OCI-LY7 (cell line): ENCODE data around the gene TNFRSF11A.

ENCODE experiments used
- EZH2phosphoT487 ChIP-seq: fragments of 200-600 bp; sonication (generic); IDR thresholded peaks from 2 replicates; pipeline ENCODE4 v1.6.1; 2018; ENCODE audit warnings: low read depth, borderline replicate concordance, mild to moderate bottlenecking, mixed run types, antibody characterized with exemption, low read length, moderate library complexity, mixed read lengths
- TF ChIP-seq, protein P1 (sequence below): fragments of 200-600 bp; sonication (generic); conservative IDR thresholded peaks from 2 replicates; pipeline ENCODE4 v1.5.1; 2014; ENCODE audit warnings: mild to moderate bottlenecking, antibody characterized with exemption, low read length, moderate library complexity, mixed read lengths

DNA sequence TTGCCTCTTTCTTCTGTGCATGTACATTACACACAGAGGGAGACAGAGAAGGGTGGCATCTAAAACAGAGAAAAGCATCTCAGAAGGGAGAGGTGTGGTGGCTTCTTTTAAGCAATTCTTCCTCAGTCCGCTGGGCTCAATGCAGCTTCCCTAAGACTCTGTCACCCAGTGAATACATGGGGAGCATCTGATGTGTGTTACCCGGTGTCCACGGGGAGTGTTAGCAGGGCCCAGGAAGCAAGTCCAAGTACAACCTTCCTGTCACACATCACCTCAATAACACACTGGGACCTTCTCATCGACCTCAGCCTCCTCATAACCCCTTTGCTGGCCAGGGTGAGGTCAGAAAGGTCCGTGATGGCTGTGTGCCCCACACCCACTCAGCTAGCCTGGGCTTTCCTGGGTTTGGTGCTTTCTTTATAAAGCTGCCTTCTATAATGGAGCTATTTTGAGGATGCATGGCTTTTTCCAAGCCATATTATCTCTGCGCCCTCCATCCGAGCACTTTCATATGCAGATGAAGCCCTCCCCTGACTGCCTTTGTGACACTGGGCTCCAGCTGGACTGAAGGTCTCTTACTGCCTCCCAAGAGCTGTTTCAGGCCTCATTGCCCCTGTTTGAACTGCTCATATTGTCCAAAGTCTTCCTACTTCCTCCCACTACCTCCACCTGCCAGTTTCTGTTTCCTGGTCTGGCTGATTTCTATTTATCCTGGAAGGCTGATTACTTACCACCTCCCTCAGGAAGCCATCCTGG, 21.4 kb downstream of the TNFRSF11A start:
- TF ChIP-seq, protein P1, sequence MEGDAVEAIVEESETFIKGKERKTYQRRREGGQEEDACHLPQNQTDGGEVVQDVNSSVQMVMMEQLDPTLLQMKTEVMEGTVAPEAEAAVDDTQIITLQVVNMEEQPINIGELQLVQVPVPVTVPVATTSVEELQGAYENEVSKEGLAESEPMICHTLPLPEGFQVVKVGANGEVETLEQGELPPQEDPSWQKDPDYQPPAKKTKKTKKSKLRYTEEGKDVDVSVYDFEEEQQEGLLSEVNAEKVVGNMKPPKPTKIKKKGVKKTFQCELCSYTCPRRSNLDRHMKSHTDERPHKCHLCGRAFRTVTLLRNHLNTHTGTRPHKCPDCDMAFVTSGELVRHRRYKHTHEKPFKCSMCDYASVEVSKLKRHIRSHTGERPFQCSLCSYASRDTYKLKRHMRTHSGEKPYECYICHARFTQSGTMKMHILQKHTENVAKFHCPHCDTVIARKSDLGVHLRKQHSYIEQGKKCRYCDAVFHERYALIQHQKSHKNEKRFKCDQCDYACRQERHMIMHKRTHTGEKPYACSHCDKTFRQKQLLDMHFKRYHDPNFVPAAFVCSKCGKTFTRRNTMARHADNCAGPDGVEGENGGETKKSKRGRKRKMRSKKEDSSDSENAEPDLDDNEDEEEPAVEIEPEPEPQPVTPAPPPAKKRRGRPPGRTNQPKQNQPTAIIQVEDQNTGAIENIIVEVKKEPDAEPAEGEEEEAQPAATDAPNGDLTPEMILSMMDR, result no peak
- no peak for TF ChIP-seq EZH2phosphoT487
